Activated naive CD8-positive, alpha-beta T cell treated with anti-CD3 and anti-CD28 coated beads for 36 hours (primary cell): ENCODE data around the gene LRMDA. TPM values are rescaled to one million over a fixed set of nuclear protein-coding genes. Genes with fewer than 3 reads are reported as not detected.

Experiments used
- DNase-seq: peaks from one replicate; pipeline ENCODE4 v3.0.0; 2021
- H3K27ac Mint-ChIP-seq: one replicate; pipeline ENCODE4 v1.8.0; 2022; ENCODE audit warnings: mild to moderate bottlenecking, moderate library complexity, mixed read lengths
- H3K27me3 Mint-ChIP-seq: one replicate; pipeline ENCODE4 v1.8.0; 2022; ENCODE audit warnings: mild to moderate bottlenecking, mixed read lengths
- H3K36me3 Mint-ChIP-seq: one replicate; pipeline ENCODE4 v1.8.0; 2021; ENCODE audit warnings: mild to moderate bottlenecking, mixed read lengths
- H3K4me1 Mint-ChIP-seq: one replicate; pipeline ENCODE4 v1.8.0; 2021; ENCODE audit warnings: mixed read lengths
- H3K4me3 Mint-ChIP-seq: one replicate; pipeline ENCODE4 v1.8.0; 2022; ENCODE audit warnings: mild to moderate bottlenecking, moderate library complexity, mixed read lengths
- H3K9me3 Mint-ChIP-seq: one replicate; pipeline ENCODE4 v1.8.0; 2022; ENCODE audit warnings: mixed read lengths
- total RNA-seq, 2 experiments: library from RNA; stranded (reverse); gene quantifications; one replicate each; pipeline ENCODE4 v1.2.3, GENCODE V29; 2021

Gene LRMDA
- total RNA-seq, 2 experiments from 2014 or later, result not detected

DNA sequence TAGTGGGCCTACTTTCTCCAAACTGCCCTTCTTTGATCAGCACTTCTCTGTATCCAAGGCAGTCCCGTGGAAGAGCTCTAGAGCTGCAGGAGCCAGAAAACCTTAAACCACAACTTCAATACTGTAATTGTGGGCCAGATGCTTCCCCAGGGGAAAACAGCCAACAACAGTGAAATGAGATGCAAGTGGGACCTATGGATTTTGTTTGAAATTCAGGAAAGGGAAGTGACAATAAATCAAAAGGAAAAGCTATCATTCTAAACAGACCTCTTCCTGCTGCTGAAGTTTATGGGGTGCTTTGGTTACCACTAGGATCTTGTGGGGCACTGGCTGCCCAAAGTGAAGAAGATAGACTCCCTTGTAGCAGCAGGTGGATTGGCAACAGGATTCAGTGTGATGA is 1031.7 kb downstream of the LRMDA start:
- no peaks in the 10 kb centered on the region for H3K9me3 Mint-ChIP-seq
- no peak for DNase-seq
- H3K4me1 Mint-ChIP-seq, result no peaks in the 10 kb centered on the region
- H3K27me3 Mint-ChIP-seq, result no peaks in the 10 kb centered on the region
- no peaks in the 10 kb centered on the region for H3K36me3 Mint-ChIP-seq
- H3K4me3 Mint-ChIP-seq, result no peak overlapping the region
- H3K27ac Mint-ChIP-seq, result no peak overlapping the region

DNA sequence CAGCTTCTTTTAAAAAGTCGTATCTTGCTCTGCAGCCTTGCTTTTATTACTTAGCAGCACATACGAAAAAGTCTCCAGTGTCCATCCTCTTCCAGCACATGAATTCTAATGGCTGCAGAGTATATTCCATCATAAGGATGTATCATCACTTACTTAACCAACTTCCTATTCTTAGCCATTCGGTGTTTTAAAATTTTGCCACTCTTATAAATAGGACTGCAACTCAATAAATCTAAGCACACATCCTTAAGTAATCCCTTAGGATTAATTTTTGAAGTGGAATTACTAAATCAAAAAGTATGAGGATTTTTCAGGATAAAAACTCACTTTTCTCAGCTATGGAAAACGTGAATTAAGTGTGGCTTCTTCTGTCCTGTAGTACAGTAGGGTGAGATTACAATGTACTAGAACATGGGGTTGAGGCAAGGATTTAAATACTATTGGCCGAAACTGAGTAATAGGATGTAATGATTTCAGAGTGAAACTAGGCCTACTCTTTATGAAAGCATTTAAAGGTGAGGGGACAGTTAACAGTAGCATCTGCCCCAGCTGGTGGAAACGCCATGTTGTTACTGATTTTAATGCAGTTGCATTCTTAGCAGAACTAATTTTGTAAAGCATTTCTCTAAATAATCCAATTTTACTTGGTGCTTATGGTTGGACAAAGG is 1035.5 kb downstream of the LRMDA start:
- Mint-ChIP-seq H3K4me3 (no peak overlapping the region), H3K27me3 (no peaks in the 10 kb centered on the region), H3K36me3 (no peaks in the 10 kb centered on the region), H3K9me3 (no peaks in the 10 kb centered on the region), H3K27ac (no peak overlapping the region), H3K4me1 (no peaks in the 10 kb centered on the region)
- DNase-seq, result no peak

- no peak for DNase-seq
- Mint-ChIP-seq H3K9me3 (no peaks in the 10 kb centered on the region), H3K4me1 (no peaks in the 10 kb centered on the region), H3K36me3 (no peaks in the 10 kb centered on the region), H3K27me3 (peaks cover 3% of the 10 kb centered on the region), H3K27ac (no peak overlapping the region), H3K4me3 (no peak overlapping the region)
Observed at GRCh38 chr10:76469675-76470074, 1038.3 kb downstream of the LRMDA start.

GRCh38 chr10:76479103-76479790 is 1047.8 kb downstream of the LRMDA start:
- Mint-ChIP-seq H3K9me3 (no peaks in the 10 kb centered on the region), H3K4me1 (no peaks in the 10 kb centered on the region), H3K36me3 (no peaks in the 10 kb centered on the region), H3K4me3 (no peak overlapping the region), H3K27ac (no peak overlapping the region), H3K27me3 (no peaks in the 10 kb centered on the region)
- no peak for DNase-seq

- Mint-ChIP-seq H3K4me3 (no peak overlapping the region), H3K9me3 (no peaks in the 10 kb centered on the region), H3K27ac (no peak overlapping the region), H3K36me3 (no peaks in the 10 kb centered on the region), H3K4me1 (no peaks in the 10 kb centered on the region), H3K27me3 (no peaks in the 10 kb centered on the region)
- no peak for DNase-seq
Observed at GRCh38 chr10:76481178-76481577, 1049.8 kb downstream of the LRMDA start.

- no peaks in the 10 kb centered on the region for H3K36me3 Mint-ChIP-seq
- no peaks in the 10 kb centered on the region for H3K4me1 Mint-ChIP-seq
- H3K4me3 Mint-ChIP-seq, result no peak overlapping the region
- DNase-seq, result no peak
- H3K27me3 Mint-ChIP-seq, result no peaks in the 10 kb centered on the region
- no peak overlapping the region for H3K27ac Mint-ChIP-seq
- peaks cover 26% of the 10 kb centered on the region for H3K9me3 Mint-ChIP-seq
Observed at GRCh38 chr10:76487582-76487981, 1056.2 kb downstream of the LRMDA start.

DNA sequence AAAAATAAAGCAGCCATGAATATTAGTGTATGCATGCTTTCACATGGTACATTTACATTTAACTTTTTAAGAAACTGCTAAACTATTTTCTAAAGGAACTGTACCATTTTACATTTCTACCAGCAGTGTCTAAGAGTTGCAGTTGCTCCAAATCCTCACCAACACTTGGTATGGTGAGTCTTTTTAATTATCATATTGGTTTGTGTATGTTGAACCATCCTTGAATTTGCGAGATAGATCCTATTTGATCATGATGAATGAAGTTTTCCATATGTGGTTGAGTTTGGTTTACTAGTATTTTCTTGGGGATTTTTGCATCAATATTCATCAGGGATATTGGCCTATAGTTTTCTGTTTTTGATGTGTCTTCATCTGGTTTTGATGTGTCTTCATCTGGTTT is 1057.2 kb downstream of the LRMDA start:
- Mint-ChIP-seq H3K27me3 (no peaks in the 10 kb centered on the region), H3K4me1 (no peaks in the 10 kb centered on the region), H3K4me3 (no peak overlapping the region), H3K27ac (no peak overlapping the region), H3K36me3 (no peaks in the 10 kb centered on the region), H3K9me3 (peaks cover 27% of the 10 kb centered on the region)
- DNase-seq, result no peak

DNA sequence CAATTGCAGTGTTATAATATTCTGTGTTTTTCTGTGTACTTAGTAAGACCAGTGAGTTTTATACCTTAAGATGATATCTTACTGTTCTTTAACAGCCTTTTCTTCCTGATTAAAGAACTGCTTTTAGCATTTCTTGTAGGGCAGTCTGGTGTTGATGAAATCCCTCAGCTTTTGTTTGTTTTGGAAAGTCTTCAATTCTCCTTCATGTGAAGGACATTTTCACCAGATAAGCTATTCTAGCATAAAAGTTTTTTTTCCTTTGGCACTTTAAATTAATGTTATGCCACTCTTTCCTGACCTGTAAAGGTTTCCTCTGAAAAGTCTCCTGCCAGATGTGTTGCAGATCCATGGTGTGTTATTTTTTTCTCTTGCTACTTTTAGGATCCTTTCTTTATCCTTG is 1059.8 kb downstream of the LRMDA start:
- H3K4me3 Mint-ChIP-seq, result no peak overlapping the region
- H3K36me3 Mint-ChIP-seq, result no peaks in the 10 kb centered on the region
- DNase-seq, result no peak
- no peaks in the 10 kb centered on the region for H3K4me1 Mint-ChIP-seq
- H3K27me3 Mint-ChIP-seq, result no peaks in the 10 kb centered on the region
- peaks cover 30% of the 10 kb centered on the region for H3K9me3 Mint-ChIP-seq
- H3K27ac Mint-ChIP-seq, result no peak overlapping the region

GRCh38 chr10:76492026-76492425 is 1060.6 kb downstream of the LRMDA start:
- Mint-ChIP-seq H3K27ac (no peak overlapping the region), H3K4me3 (no peak overlapping the region), H3K4me1 (no peaks in the 10 kb centered on the region), H3K36me3 (no peaks in the 10 kb centered on the region), H3K9me3 (peaks cover 29% of the 10 kb centered on the region), H3K27me3 (no peaks in the 10 kb centered on the region)
- no peak for DNase-seq

- H3K36me3 Mint-ChIP-seq, result no peaks in the 10 kb centered on the region
- no peaks in the 10 kb centered on the region for H3K27me3 Mint-ChIP-seq
- H3K4me1 Mint-ChIP-seq, result no peaks in the 10 kb centered on the region
- H3K27ac Mint-ChIP-seq, result no peak overlapping the region
- no peak overlapping the region for H3K4me3 Mint-ChIP-seq
- peaks cover 26% of the 10 kb centered on the region for H3K9me3 Mint-ChIP-seq
- DNase-seq, result no peak
Observed at GRCh38 chr10:76492678-76493472, 1061.5 kb downstream of the LRMDA start.

DNA sequence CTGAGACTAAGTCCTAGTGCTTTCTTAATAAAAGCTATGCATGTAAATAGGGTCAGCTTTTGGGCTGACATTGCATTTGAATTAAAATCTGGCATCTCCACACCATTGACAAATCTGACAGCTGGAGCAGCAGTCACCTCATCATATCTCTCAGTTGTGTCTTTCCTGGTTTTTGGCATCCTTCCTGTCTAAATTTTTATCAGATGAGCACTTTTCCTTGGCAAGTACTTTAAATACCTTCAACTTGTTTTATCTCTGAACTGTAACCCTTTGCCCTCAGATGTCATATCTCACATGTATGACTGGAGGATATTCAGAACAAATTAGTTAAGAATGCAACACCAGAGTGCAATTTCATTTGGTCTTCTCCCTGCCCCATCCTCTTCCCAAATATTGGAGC is 1066.2 kb downstream of the LRMDA start:
- Mint-ChIP-seq H3K27me3 (no peaks in the 10 kb centered on the region), H3K9me3 (peaks cover 4% of the 10 kb centered on the region), H3K36me3 (no peaks in the 10 kb centered on the region), H3K27ac (no peak overlapping the region), H3K4me3 (no peak overlapping the region), H3K4me1 (no peaks in the 10 kb centered on the region)
- DNase-seq, result no peak

GRCh38 chr10:76504823-76505222 is 1073.4 kb downstream of the LRMDA start:
- DNase-seq, result no peak
- Mint-ChIP-seq H3K4me3 (no peak overlapping the region), H3K4me1 (no peaks in the 10 kb centered on the region), H3K27me3 (no peaks in the 10 kb centered on the region), H3K27ac (no peak overlapping the region), H3K9me3 (peaks cover 14% of the 10 kb centered on the region), H3K36me3 (no peaks in the 10 kb centered on the region)

- no peak overlapping the region for H3K4me3 Mint-ChIP-seq
- no peak overlapping the region for H3K27ac Mint-ChIP-seq
- H3K36me3 Mint-ChIP-seq, result no peaks in the 10 kb centered on the region
- H3K4me1 Mint-ChIP-seq, result no peaks in the 10 kb centered on the region
- peaks cover 9% of the 10 kb centered on the region for H3K9me3 Mint-ChIP-seq
- DNase-seq, result no peak
- no peaks in the 10 kb centered on the region for H3K27me3 Mint-ChIP-seq
Observed at GRCh38 chr10:76509446-76509845, 1078.0 kb downstream of the LRMDA start.

DNA sequence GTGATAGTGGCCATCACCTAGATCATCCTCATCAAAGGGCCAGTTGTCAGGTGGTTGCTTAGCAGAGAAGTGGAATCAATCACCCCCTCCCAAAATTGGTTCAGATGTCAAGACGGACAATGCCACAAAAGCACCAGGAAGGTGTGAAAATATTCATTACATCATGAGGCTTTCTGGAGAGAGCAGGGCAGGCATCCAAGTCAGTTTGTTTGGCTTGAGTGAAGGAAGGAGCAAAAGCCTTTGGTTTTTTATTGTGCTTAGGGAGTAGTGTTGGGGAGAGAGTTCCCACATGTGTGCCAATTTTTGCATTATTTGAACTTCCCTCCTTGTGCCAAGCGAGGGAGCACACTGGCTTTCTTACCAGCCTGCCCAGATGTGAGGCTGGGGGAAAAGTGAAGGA is 1082.9 kb downstream of the LRMDA start:
- no peaks in the 10 kb centered on the region for H3K36me3 Mint-ChIP-seq
- H3K27ac Mint-ChIP-seq, result no peak overlapping the region
- no peak overlapping the region for H3K4me3 Mint-ChIP-seq
- H3K27me3 Mint-ChIP-seq, result no peaks in the 10 kb centered on the region
- no peaks in the 10 kb centered on the region for H3K4me1 Mint-ChIP-seq
- H3K9me3 Mint-ChIP-seq, result peaks cover 1% of the 10 kb centered on the region
- no peak for DNase-seq

GRCh38 chr10:76514869-76515268 is 1083.4 kb downstream of the LRMDA start:
- Mint-ChIP-seq H3K27me3 (no peaks in the 10 kb centered on the region), H3K4me3 (no peak overlapping the region), H3K27ac (no peak overlapping the region), H3K4me1 (no peaks in the 10 kb centered on the region), H3K36me3 (no peaks in the 10 kb centered on the region), H3K9me3 (peaks cover 1% of the 10 kb centered on the region)
- no peak for DNase-seq
